Ureter (tissue), 1 donor: Measurements from ENCODE around the gene TTR. TPM values are rescaled to one million over a fixed set of nuclear protein-coding genes. Genes with fewer than 3 reads are reported as not detected.
A peak's percentile ranks its signal among the peaks of the same experiment; 100 is the strongest.

Source experiments
- DNase-seq: peaks from one replicate; pipeline ENCODE4 v3.0.0-alpha.2; 2020; ENCODE audit warnings: low spot score
- total RNA-seq: library from RNA; stranded (reverse); gene quantifications from one replicate; pipeline ENCODE4 v1.2.4, GENCODE V29; 2023
- donor health status: DM: yes; HTN: yes; CAD: no.

TTR gene
- total RNA-seq, result 0.55 TPM

DNA sequence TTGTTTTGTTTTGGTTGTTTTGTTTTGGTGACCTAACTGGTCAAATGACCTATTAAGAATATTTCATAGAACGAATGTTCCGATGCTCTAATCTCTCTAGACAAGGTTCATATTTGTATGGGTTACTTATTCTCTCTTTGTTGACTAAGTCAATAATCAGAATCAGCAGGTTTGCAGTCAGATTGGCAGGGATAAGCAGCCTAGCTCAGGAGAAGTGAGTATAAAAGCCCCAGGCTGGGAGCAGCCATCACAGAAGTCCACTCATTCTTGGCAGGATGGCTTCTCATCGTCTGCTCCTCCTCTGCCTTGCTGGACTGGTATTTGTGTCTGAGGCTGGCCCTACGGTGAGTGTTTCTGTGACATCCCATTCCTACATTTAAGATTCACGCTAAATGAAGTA, at the start of gene TTR:
Gene TTR (plus strand): TSS at position 250 of the 400 bp plus-strand sequence. CDS start 26 bp downstream, at position 276.
- no peak for DNase-seq

DNA sequence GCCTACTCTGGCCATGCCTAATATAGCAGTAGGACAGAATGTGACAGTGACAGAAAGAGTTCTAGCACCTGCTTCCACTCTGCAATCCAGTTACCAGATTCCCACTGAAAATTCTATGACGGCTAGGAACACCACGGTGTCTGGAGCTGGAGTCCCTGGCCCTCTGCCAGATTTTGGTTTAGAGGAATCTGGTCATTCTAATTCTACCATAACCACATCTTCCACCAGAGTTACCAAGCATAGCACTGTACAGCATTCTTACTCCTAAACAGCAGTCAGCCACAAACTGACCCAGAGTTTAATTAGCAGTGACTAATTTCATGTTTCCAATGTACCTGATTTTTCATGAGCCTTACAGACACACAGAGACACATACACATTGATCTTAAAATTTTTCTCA, 45.2 kb upstream of the TTR start:
- no peak for DNase-seq

DNA sequence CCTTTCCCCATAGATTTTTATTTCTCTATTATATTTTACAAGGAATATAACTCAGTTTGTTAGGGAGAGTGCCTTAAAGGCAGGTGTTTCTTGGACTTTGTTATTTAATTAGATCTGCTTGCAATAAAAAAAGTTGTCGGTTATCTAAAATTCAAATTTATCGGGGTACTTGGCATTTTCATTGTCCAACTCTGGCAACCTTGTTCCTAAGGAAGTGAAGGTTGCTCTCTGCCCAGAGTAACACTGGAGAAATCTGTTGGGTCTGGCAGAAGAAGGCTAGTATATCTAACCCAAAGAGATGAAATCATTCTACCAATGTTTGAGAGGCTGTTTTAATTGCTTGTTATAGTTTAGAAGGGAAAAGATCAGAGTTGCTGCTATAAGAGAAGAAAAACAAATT, 42.8 kb upstream of the TTR start:
- no peak for DNase-seq

DNA sequence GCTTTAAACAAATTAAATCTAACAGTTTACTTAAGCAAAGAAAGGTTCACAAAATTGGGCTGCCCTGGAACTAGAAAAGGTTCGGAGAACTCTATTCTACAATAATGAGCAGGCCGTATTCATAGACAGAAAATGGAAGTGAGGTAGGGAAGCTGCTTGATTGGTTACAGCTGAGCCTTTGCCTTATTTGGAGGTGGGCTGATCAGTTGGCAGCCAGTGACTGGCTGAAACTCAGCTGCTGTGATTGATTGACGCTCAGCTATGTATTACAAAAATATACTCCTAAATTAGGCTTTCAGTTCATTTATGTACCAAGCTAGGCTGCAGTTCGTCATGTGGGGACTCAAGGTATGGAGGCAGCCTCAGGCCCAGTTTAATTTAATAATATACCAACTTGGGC, 42.3 kb upstream of the TTR start:
- DNase-seq, result no peak

DNA sequence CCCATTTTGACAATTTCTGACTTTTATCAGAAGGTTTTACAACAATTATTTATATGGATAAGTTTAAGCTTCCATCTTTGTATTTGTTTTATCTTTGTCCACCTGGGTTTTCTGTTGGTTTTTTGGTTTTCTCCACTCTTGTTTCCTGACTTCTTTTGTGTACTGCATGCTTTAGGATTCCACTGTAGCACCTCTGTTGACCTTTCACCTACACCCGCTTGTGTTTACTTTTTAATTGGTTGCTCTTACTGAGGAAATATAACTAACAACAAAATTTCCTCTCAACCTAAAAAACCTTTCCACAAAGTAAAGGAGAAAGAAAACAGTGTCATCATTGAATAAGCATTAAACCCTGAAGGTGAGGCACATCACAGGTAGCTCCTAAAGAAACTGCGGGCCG, 39.8 kb upstream of the TTR start:
- DNase-seq, result no peak

DNA sequence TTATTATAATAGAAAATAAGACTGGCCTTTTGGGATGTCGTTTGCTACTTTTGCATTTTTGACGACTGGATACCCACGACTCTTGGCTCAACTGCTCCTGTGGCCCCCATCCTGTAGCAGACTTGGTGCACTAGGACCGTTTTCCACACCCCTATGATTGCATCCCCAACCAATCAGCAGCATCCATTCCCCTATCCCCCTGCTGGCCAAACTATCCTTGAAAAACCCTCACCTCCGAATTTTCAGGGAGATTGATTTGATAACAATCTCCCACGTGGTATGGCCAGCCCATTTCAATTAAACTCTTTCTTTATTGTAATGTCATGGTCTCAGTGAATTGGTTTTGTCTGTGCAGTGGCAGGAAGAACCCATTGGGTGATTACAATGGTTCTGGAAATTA, 37.9 kb upstream of the TTR start:
- no peak for DNase-seq

DNA sequence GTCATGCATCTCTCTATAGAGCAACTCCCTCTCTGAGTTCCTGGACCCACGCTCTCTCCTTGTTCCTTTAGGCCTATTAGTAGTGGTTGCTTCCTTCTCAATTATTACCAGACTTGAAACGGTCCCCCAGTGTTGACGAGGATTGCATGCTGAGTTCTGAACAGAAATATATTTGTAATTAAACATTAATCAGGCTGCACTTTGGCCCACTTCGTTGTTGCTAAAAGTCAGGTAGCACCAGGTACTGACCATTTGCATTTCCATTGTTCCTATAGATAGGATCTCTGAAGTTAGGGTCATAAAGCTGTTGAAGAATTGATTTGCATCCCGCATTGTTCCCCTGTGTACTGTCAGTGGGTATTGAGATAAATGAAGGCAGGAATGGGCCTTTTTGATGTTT, 36.9 kb upstream of the TTR start:
- no peak for DNase-seq

DNA sequence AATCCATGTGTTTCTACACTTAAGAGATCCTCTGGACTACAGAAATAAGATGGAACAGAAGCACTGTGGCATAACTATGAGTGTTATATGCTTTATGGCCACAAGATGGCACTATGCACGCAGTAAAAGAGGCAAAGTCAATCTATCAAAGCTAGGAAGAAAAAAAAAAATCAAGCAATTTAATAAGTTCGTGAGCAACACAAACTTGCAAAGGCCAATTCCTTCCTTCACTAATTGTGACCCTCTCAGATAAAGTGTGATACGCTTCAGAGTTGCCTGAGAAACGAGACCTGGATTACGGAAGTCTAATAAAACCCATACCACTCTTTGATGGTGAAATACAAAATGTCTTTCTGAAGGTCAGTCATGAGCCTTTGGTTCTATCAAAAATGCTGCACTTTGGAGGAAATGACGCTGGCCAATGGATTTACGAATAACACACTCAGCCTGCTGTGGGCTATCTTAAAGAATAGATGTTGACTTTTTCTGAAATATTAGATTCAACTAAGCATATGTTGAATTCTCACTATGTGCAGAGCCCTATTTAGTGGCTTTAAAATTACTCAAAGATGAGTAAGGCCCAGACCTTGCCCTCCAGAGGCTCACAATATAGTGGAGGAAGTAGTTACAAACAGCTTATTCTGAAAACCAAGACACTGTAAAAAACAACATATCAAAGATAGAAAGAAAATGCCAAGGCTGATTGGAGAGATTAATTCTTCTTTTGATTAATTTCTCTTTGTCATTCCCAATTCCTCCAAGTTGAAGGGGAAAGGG, 35.5 kb upstream of the TTR start:
- peak; percentile 52 for DNase-seq

DNA sequence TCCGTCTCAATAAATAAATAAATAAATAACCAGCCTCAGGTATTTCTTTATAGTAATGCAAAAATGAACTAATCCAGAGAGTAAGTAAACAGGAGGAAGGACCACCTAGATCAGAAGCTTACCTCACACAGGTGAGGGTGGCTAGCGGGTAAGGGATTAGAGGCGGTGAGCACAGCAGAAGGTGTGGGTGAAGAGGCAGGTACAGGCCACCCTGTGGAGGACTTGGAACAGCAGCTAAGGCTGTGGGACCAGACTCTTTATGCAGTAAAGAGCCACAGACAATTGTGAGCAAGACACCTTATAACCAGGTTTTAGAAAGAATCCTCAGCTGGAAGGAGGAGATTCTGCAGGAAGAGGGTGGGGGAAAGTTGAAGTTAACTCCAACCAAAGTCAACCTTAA, 34.2 kb upstream of the TTR start:
- DNase-seq, result no peak

DNA sequence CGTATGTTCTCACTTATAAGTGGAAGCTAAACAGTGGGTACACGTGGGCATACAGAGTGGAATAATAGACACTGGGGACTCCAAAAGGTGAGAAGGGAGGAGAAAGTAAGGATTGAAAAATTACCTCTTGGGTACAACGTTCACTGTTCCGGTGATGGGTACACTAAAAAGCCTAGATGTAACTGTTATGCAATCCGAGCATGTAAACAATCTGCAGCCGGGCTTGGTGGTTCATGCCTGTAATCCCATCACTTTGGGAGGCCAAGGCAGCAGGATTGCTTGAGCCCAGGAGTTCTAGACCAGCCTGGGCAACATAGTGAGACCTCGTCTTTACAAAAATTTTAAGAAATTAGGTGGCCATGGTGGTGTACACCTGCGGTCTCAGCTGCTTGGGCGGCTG, 33.1 kb upstream of the TTR start:
- DNase-seq, result no peak

DNA sequence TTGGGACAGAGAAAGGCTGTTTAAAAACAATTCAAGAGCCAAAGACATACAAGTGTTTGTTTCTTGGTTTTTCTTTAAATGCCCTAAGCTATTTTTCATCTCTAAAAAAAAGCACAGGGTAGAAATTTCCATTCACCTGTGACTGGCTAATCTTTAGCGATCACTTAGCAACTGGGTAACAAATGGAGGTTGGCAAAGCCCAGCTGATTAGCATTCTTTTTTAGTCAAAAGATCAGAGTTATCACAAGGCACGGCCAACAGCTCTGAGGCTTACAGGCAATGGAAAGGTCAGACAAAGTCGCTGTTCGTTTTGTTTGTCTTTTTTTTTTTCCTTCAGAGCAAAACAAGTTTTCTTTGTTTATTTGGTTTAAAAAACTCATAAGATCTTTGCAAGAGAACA, 29.0 kb upstream of the TTR start:
- DNase-seq, result no peak

DNA sequence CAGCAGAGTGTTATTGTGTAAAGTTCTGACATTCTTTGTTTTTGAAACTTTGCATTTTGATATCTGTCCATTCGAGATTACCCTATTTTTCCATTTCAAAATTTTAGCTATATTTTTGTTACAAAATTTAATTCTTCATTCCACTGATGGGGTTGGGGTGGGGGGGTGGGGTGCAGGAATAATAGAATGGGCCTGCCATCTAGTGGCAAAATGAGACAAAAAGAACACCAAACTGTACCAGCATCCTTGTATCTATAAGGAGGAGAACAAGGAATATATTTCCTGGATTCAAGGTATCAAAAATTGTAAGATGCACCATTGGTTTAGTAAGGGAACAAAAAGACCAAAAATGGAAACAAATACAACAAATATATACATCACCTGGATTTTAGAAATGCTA, 27.9 kb upstream of the TTR start:
- DNase-seq, result no peak

DNA sequence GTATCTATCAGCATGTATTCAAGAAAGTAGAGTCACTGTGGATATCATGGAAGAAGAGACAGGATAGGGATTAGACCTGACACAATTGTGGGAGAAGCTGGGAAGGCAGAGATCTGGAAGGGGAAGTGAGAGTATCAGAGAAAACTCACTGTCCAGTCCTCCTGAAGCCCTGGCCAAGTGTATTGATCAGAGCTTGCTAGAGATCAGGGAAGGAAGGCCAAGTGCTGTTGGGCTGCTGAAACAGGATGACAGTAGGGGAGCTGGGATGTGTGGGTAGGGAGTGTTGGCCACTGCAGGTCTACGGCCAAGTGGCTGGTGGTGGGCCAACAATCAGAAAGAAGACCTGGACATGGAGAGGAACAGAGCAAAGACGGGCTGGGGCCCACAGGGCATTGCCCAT, 26.3 kb upstream of the TTR start:
- DNase-seq, result no peak

DNA sequence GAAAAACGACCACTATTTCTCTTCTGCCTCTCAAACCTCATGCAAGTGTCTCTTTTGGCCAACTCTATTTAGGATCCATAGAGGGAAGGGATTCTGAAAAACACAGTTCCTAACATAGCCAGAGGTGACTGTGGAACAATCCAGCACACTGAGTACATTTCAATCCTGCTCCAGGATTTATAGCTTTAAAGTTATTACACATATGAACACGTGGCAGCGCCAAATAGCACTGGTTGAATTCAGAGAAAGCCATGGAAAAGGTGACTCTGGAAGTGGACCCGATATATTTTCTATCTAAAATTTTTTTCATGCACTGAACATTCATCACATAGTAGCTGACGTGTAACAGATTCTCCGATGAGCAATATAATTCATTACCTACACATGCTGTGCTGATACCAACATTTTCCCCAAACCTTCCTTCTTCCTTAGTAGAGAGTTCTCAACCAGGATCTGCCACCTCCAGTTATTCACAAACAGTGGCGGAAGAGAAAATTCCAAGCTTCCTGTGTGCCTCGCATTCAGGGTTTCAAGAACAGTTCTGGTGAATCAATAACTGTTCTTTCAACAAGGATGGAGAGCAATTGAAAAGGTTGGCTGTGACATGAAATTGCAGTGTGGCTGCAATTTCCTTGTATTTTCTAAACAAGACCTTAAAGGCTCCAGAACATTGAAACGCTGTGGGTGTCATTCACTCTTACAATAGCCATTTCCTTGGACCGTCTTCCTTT, 25.7 kb upstream of the TTR start:
- no peak for DNase-seq

DNA sequence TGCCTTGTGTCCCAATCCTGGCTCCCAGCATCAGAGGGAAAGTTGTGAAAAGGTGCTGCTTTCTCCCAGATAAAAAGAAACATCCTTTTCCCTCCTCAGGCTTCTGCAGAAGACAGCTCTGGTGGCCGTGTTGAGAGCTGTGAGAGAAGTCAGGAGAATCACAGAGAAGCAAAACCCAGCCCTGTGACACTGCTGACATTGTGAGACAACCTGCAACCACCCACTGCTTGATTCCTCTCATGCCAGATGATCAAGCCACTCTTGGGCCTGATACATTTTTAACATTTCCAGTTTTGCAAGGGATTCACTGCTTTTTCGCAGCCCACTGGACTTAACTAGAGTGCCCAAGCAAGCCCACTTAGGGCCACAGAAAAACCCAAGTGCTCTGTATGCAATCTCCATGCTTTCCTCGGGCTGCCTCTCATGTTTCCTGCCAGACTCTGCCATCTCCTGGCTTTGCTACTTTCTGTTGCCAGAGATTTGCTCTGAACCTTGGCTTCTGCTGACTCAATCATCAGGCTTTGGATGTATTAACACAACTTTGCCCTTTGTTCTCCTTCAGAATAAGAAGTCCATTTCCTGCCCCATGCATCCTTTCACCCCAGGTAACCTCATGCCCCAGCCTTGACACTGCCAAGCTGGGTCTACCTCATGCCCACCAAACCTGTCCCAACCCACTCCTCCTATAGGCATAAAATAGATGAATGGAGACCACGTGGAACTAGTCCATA, 24.9 kb upstream of the TTR start:
- no peak for DNase-seq

DNA sequence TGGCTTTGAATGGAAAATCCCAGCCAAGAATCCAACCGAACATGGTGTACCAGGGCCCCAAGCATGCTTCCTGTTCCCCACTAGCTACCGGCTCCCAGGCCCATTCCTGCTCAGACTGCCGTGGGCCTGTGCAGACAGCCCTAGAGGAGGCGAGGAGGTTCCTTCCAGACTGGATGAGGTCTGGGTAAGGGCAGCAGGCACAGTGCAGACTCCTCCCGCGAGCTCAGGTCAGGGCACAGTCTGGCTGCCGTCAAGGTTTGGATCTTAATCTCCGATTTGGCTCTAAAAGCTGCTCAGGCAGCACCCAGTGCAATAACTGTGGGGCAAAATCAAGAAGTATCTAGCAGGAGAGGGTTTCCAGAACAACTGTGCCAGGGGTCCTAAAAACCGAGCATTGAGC, 19.3 kb upstream of the TTR start:
- DNase-seq, result no peak

DNA sequence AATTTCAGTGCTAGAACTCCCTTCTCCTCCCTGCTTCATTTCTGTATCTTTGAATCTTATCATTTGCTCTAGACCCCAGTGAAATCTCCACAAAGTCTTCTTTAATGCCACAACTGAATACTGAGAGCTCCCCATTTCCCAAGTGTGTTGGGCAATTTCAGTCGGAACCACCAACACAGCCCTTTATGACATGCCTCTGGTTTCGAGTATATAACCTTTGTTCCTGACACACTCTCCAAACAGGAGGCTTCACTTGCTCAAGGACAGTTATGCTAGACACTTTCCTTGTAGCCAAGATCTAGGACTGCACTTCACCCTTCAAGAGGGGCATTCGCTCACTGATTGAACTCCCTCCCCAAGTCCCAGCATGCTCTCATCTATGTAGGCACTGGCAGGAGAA, 18.6 kb upstream of the TTR start:
- DNase-seq, result no peak

DNA sequence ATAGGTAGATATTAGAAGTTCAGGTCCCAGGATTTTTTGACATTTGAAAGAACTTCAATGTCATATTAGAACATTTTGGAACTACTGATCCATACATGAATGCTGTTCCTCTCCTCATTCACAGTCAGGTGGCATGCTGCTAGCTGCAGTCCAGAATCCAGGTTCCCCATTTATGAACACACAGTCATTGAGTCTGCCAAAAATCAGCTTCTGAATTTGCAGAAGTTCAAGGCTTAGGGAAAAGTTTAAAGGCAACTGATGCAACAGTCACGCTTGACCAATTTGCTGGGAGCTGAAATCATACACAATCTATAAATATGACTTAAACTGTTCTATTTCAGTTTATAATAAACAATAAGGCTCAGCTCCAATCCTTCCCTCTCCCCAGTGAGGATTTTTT, 17.3 kb upstream of the TTR start:
- no peak for DNase-seq

DNA sequence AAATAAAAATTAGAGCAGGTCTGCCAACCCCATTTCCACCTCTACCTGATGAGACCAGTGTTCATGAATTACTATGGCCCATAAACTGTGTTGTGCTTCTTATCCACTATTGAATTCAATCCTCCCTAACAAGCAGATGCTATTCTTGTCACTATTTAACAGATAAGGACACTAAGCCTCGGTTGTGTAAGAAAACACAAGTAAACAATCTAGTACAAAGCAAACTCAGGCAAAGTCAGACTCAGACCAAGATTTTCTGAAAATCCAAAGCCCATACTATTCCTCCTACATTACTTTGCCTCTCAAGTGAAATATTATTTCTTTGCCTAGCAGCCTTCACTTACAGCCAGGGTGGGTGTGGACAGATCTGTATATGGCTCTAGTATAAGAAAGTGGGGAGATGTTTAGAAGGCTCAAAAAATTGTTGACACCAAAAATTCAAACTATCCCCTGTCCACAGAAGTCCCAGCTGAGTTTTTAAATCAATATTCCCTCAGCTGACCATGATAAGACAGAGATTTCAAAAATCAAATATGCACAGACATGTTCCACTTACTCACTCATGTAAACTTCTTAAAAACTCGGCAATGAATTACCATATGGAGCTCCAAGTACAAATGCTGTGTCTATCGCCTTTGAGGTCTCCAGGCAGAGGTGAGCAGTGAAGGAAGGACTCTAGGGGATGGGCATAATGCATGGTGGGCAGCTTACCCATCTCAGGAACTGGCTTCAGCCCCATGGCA, 16.0 kb upstream of the TTR start:
- no peak for DNase-seq

DNA sequence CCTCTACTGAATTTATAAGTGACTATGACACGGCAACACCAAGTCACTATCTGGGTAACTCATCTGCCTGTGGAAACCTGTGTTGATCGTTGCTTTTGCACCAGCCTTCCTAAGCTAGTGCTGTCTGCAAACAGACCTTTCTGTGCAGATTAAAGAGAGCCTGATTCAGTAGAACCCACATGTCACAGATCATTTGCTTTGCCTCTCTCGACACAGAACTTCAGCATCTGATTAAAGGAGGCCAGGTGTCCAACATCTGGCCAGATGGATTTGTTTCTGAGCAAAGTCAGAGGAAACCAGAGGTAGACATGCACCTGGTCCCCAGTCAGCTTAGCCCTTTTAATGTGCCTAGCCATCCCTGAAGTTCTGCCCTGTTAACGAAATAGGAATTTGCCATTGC, 15.0 kb upstream of the TTR start:
- no peak for DNase-seq

DNA sequence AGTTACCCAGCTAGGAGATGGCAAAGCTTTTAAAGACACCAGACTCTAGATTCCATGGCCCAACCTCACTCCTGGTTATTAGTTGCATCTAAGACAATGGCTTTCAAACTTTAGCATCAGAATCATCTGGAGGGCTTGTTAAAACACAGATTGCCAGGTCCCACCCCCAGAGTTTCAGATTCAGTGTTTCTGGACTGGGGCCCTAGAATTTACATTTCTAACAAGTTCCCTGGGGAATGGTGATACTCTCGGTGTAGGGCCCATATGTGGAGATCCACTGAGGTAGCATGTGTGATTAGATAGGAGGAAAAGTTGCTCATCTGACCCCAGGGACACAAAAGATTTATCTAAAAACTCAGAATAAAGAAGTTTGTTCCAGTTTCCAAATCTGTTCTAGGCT, 14.5 kb upstream of the TTR start:
- DNase-seq, result no peak

DNA sequence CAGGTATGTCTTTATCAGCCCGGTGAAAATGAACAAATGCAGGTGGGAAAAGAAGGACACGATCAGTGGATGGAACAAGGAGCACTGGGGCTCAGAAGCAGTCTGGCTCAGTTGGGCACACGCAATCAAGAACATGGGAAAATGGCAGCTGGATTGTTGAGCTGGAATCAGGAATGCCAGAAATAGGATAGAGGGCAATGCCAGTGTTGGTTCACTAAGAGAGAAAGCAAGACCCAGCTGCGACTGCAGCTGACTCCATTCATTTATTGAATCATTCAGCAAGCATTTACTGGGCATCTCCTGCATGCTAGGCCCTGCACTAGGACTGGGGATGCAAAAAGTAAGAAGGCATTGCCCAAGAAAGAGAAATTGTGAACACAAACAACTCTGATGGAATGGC, 13.6 kb upstream of the TTR start:
- DNase-seq, result no peak
